Non-pigmented ciliary epithelial cell (primary cell): ENCODE measurements around the gene ADAMTS9.
"Not testable (repeated sequence)": the region's sequence is repeated elsewhere in the genome, so short reads cannot be mapped to it uniquely, and the experiment has no call there.

Experiments
- DNase-seq: peaks from one replicate; pipeline ENCODE4 v3.0.0-alpha.2; 2010; ENCODE audit warnings: low read depth

The ADAMTS9 gene

GRCh38 chr3:64571982-64572381, 115.8 kb downstream of the ADAMTS9 start:
- no peak for DNase-seq

GRCh38 chr3:64568895-64569517, 118.8 kb downstream of the ADAMTS9 start:
- no peak for DNase-seq

- DNase-seq = no peak
Measured at GRCh38 chr3:64566859-64567258, 120.9 kb downstream of the ADAMTS9 start.

- no peak for DNase-seq
Measured at GRCh38 chr3:64563751-64564150, 124.0 kb downstream of the ADAMTS9 start.

GRCh38 chr3:64561868-64562267, 125.9 kb downstream of the ADAMTS9 start:
- no peak for DNase-seq

GRCh38 chr3:64561325-64561843, 126.4 kb downstream of the ADAMTS9 start:
- no peak for DNase-seq

- no peak for DNase-seq
Measured at GRCh38 chr3:64560791-64561190, 127.0 kb downstream of the ADAMTS9 start.

GRCh38 chr3:64559588-64559987, 128.2 kb downstream of the ADAMTS9 start:
- DNase-seq = no peak

GRCh38 chr3:64556046-64556445, 131.8 kb downstream of the ADAMTS9 start:
- DNase-seq = no peak

GRCh38 chr3:64555351-64555750, 132.4 kb downstream of the ADAMTS9 start:
- no peak for DNase-seq

- DNase-seq = no peak
Measured at GRCh38 chr3:64554096-64554920, 133.5 kb downstream of the ADAMTS9 start.

GRCh38 chr3:64552966-64553365, 134.8 kb downstream of the ADAMTS9 start:
- DNase-seq = no peak

- DNase-seq = no peak
Measured at GRCh38 chr3:64552160-64552559, 135.6 kb downstream of the ADAMTS9 start.

GRCh38 chr3:64551697-64552096, 136.1 kb downstream of the ADAMTS9 start:
- DNase-seq = no peak

- no peak for DNase-seq
Measured at GRCh38 chr3:64550745-64551144, 137.1 kb downstream of the ADAMTS9 start.

- no peak for DNase-seq
Measured at GRCh38 chr3:64549869-64550268, 137.9 kb downstream of the ADAMTS9 start.

- no peak for DNase-seq
Measured at GRCh38 chr3:64548200-64548889, 139.5 kb downstream of the ADAMTS9 start.

- no peak for DNase-seq
Measured at GRCh38 chr3:64546856-64547255, 140.9 kb downstream of the ADAMTS9 start.

GRCh38 chr3:64545239-64545638, 142.6 kb downstream of the ADAMTS9 start:
- not testable (repeated sequence) for DNase-seq

GRCh38 chr3:64541803-64542202, 146.0 kb downstream of the ADAMTS9 start:
- no peak for DNase-seq

GRCh38 chr3:64539451-64540196, 148.2 kb downstream of the ADAMTS9 start:
- DNase-seq = peak; percentile 18

GRCh38 chr3:64536166-64536565, 151.6 kb downstream of the ADAMTS9 start:
- no peak for DNase-seq
